Activated CD8-positive, alpha-beta memory T cell treated with anti-CD3 and anti-CD28 coated beads, Interleukin-2, amount 10 ng/mL, durations not matched to agents 7 days and 5 days (primary cell): ENCODE results near the gene ZFYVE26. TPM values are rescaled to one million over a fixed set of nuclear protein-coding genes. Genes with fewer than 3 reads are reported as not detected.

ENCODE experiments used
- ATAC-seq: fragments of 150-1000 bp; cut with Tn5 transposase; one replicate; pipeline ENCODE4 v1.10.0; 2021; ENCODE audit warnings: moderate library complexity
- CTCF ChIA-PET: fragments of 350-600 bp; sonication (Branson Sonifier 250); formaldehyde crosslinking; loops from one replicate; lab custom pipeline; 2021; ENCODE audit warnings: antibody characterized with exemption; lab: Charles Lee
- DNase-seq: peaks from one replicate; pipeline ENCODE4 v3.0.0-alpha.2; 2020
- H3K27ac Mint-ChIP-seq: one replicate; pipeline ENCODE4 v1.8.0; 2021; ENCODE audit warnings: mild to moderate bottlenecking, mixed read lengths
- H3K27me3 Mint-ChIP-seq: one replicate; pipeline ENCODE4 v1.8.0; 2021; ENCODE audit warnings: mixed read lengths
- H3K36me3 Mint-ChIP-seq: one replicate; pipeline ENCODE4 v1.8.0; 2021; ENCODE audit warnings: mild to moderate bottlenecking, mixed read lengths
- H3K4me1 Mint-ChIP-seq: one replicate; pipeline ENCODE4 v1.8.0; 2021; ENCODE audit warnings: mixed read lengths
- H3K4me3 Mint-ChIP-seq: one replicate; pipeline ENCODE4 v1.8.0; 2021; ENCODE audit warnings: mild to moderate bottlenecking, moderate library complexity, mixed read lengths
- H3K9me3 Mint-ChIP-seq: one replicate; pipeline ENCODE4 v1.8.0; 2022; ENCODE audit warnings: low read depth, mixed read lengths
- total RNA-seq, 2 experiments: library from RNA; stranded (reverse); gene quantifications; one replicate each; pipeline ENCODE4 v1.2.3, GENCODE V29; 2021

ZFYVE26 gene
- total RNA-seq, 2 experiments from 2014 or later = 25.3 to 27.0 TPM

- Mint-ChIP-seq H3K36me3 (peaks cover 14% of the 10 kb centered on the region), H3K4me1 (peaks cover 4% of the 10 kb centered on the region), H3K27me3 (no peaks in the 10 kb centered on the region), H3K4me3 (no peak overlapping the region), H3K9me3 (no peaks in the 10 kb centered on the region), H3K27ac (no peak overlapping the region)
- no peak for DNase-seq
- ATAC-seq = no peak
- CTCF ChIA-PET = no interaction called here
These were observed 54.3 kb downstream of the ZFYVE26 start for GRCh38 chr14:67762051-67762450.

DNA sequence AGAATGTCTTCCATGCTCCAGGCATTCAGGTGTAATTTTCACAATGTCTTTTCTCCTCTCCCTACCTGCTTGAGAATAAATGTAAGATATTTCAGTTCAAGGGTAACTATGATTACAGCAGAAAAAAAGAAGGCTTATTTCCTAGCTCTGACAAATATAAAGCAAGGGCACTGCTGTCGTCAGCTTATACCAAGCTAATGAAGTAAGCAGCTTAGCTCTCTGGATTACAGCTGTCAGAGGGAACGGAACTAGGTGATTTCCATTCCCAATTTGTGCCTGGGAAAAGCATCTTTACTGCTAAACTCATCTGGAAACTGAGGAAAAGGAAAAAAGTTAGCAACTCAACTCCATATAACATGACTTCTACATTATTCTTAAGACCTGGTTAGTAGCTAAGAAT is 56.5 kb downstream of the ZFYVE26 start:
- Mint-ChIP-seq H3K4me3 (no peak overlapping the region), H3K9me3 (no peaks in the 10 kb centered on the region), H3K4me1 (peaks cover 4% of the 10 kb centered on the region), H3K36me3 (peaks cover 18% of the 10 kb centered on the region), H3K27ac (no peak overlapping the region), H3K27me3 (no peaks in the 10 kb centered on the region)
- DNase-seq (no peak), ATAC-seq (no peak)
- CTCF ChIA-PET = interaction anchor here (1.5 kb wide), 1 partner anchor 12 kb away, joined by 4 read pairs; no protein-coding TSS in a partner anchor

DNA sequence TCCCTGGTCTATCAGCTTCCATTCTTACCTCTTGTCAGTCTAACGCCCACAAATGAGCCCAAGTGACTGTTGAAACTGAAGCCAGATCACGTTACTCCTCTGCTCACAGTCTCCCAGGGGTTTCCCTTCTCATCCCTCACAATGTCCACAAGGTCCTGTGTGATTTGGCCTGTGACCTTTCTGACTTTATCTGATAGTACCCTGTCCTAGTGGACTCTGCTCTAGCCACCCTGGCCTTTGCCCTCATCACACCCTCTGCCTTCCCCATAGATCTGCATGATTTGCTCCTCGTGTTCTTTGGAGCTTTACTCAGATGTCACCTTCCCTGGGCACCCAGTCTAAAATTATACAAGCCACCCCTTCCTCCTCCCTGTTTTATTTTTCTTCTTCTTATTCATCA is 59.2 kb downstream of the ZFYVE26 start:
- H3K9me3 Mint-ChIP-seq = no peaks in the 10 kb centered on the region
- no peak overlapping the region for H3K4me3 Mint-ChIP-seq
- H3K27me3 Mint-ChIP-seq = no peaks in the 10 kb centered on the region
- H3K27ac Mint-ChIP-seq = no peak overlapping the region
- peaks cover 24% of the 10 kb centered on the region for H3K36me3 Mint-ChIP-seq
- DNase-seq = no peak
- no peaks in the 10 kb centered on the region for H3K4me1 Mint-ChIP-seq
- no peak for ATAC-seq
- CTCF ChIA-PET = no interaction called here

GRCh38 chr14:67756496-67756895 is 59.9 kb downstream of the ZFYVE26 start:
- no peaks in the 10 kb centered on the region for H3K4me1 Mint-ChIP-seq
- no peaks in the 10 kb centered on the region for H3K27me3 Mint-ChIP-seq
- no peak overlapping the region for H3K4me3 Mint-ChIP-seq
- H3K36me3 Mint-ChIP-seq = peaks cover 28% of the 10 kb centered on the region
- ATAC-seq = no peak
- DNase-seq = no peak
- no peak overlapping the region for H3K27ac Mint-ChIP-seq
- CTCF ChIA-PET = no interaction called here
- H3K9me3 Mint-ChIP-seq = no peaks in the 10 kb centered on the region

DNA sequence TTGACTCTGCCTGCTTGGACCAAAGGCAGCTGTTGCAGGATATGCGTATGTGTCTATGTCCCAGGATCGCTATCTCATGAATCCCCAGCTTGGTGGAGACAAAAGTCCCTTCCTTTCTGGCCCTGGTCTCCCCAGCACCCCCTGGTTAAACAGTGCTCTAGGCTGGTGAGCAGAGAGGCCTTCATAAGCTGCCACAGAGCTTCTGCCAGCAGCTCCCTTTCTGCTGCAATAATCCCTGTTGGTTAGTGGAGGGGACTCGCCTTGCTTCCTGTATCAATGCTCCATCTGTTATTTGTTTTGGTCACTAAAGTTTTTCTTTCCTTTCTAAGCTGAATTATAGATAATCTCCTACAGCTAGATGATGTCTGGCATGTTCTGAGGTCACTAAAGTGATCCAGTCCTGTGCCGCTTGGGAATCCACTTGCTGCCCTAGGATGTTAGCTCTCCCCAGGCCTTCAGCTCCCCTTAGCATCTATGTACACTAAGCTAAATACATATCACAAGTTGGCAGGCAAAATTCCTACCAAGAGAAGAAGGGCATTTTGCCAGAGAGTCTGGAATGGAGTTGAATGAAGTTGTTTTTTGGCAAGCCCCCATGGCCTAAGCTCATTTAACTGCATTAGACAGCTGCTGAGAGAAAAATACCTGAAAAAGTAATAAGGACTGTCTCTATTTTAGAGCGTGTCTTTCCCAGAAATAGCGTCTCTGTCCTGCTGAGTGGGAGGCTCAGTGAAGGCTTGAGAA is 66.9 kb downstream of the ZFYVE26 start:
- Mint-ChIP-seq H3K4me1 (peaks cover 10% of the 10 kb centered on the region), H3K36me3 (peaks cover 33% of the 10 kb centered on the region), H3K9me3 (no peaks in the 10 kb centered on the region), H3K4me3 (no peak overlapping the region), H3K27ac (no peak overlapping the region), H3K27me3 (no peaks in the 10 kb centered on the region)
- DNase-seq (no peak), ATAC-seq (no peak)
- CTCF ChIA-PET = interaction anchor here (0.9 kb wide), 1 partner anchor 329 kb away, joined by 3 read pairs; no protein-coding TSS in a partner anchor

DNA sequence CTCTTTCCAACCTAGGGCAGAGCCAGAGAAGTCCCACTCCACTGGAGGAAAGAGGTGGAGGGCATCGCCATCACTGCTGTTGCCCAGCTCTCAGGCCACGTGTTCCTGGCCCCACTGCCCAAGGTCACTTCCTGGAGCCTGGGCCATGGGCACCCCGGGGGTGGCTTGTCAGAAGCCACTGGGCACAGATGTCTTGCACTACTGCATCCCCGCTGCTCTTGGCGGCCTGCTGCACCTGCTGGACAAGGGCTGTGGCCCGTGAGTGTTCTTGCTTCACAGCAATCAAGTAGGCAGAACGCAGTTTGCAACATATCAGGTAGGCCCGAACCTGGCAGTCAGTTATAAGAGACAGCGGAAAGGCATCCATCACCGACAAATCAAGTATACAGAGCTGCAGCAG is 68.1 kb downstream of the ZFYVE26 start:
- no peak overlapping the region for H3K4me3 Mint-ChIP-seq
- H3K27me3 Mint-ChIP-seq = no peaks in the 10 kb centered on the region
- peaks cover 28% of the 10 kb centered on the region for H3K36me3 Mint-ChIP-seq
- CTCF ChIA-PET = interaction anchor here (1.4 kb wide), 1 partner anchor 12 kb away, joined by 4 read pairs; no protein-coding TSS in a partner anchor
- DNase-seq = no peak
- peaks cover 10% of the 10 kb centered on the region for H3K4me1 Mint-ChIP-seq
- ATAC-seq = no peak
- no peaks in the 10 kb centered on the region for H3K9me3 Mint-ChIP-seq
- H3K27ac Mint-ChIP-seq = no peak overlapping the region

DNA sequence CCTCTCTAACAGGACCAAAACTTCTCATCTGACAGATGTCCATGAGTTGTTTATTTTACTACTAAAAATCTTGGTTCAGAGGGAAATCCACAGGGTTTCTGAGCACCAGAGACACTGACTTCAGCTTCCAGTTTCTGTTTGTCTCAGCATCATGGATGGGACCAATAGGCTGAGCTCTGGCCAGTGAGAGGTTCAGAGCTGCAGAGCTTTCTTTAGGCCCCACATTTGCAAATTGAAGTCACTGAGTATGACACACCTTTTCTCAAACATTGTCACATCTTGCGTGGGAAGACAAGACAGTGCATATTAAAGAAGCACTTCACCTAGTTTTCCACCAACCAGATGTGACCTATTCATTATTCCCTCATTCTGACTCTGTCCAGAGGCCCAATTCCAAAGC is 69.5 kb downstream of the ZFYVE26 start:
- H3K27ac Mint-ChIP-seq = no peak overlapping the region
- CTCF ChIA-PET = interaction anchor here (1.4 kb wide), 1 partner anchor 13 kb away, joined by 4 read pairs; no protein-coding TSS in a partner anchor
- DNase-seq = no peak
- no peaks in the 10 kb centered on the region for H3K9me3 Mint-ChIP-seq
- H3K36me3 Mint-ChIP-seq = peaks cover 22% of the 10 kb centered on the region
- ATAC-seq = peak; percentile 53
- no peaks in the 10 kb centered on the region for H3K27me3 Mint-ChIP-seq
- no peak overlapping the region for H3K4me3 Mint-ChIP-seq
- peaks cover 10% of the 10 kb centered on the region for H3K4me1 Mint-ChIP-seq

- H3K27me3 Mint-ChIP-seq = no peaks in the 10 kb centered on the region
These were observed 72.3 kb downstream of the ZFYVE26 start for GRCh38 chr14:67744046-67744445.

DNA sequence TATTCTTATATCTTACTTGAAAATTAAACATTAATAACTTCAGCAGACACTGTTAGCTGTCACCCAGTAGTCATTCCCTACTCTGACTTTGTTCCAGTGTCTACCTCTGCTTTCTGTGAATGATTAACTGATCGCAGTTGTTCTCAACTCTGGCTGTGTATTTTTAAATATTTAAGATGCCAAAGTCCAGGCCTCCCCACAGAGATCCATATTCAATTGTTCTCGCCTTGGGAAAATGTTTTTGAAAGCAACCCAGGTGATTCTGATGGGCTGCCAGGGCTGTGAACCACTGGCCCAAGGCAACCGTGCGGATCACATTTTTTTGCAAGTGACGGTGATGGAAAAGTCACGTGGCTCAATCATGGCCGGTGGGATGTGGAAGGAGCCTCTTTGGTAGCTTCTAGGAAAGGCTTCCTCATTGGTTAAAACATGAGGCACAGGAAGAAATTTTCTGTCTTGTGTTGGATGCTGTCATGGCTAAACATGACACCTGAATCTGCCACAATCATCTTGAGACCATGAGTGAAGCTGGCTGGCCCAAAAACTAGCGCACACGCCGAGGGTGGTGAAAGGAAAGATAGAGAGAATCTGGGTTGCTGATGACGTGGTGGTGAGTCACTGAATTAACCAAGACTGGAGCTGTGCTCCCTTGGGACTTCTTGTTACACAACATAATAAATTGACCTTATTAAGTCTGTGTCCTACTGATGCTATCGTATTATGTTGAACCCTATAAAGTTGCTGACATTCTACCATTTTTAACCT is 77.5 kb downstream of the ZFYVE26 start:
- Mint-ChIP-seq H3K36me3 (no peaks in the 10 kb centered on the region), H3K27me3 (peaks cover 4% of the 10 kb centered on the region), H3K4me3 (no peak overlapping the region), H3K4me1 (no peaks in the 10 kb centered on the region), H3K9me3 (no peaks in the 10 kb centered on the region), H3K27ac (no peak overlapping the region)
- ATAC-seq = no peak
- no peak for DNase-seq
- CTCF ChIA-PET = no interaction called here

More at GRCh38 chr14:67744046-67744445, 72.3 kb downstream of the ZFYVE26 start:
- ATAC-seq = no peak
- no peak overlapping the region for H3K27ac Mint-ChIP-seq
- CTCF ChIA-PET = no interaction called here
- H3K9me3 Mint-ChIP-seq = no peaks in the 10 kb centered on the region
- DNase-seq = no peak
- peaks cover 12% of the 10 kb centered on the region for H3K36me3 Mint-ChIP-seq
- H3K4me1 Mint-ChIP-seq = peaks cover 10% of the 10 kb centered on the region
- no peak overlapping the region for H3K4me3 Mint-ChIP-seq

GRCh38 chr14:67736771-67737170 is 79.6 kb downstream of the ZFYVE26 start:
- DNase-seq = no peak
- CTCF ChIA-PET = no interaction called here
- Mint-ChIP-seq H3K36me3 (no peaks in the 10 kb centered on the region), H3K9me3 (no peaks in the 10 kb centered on the region), H3K27ac (no peak overlapping the region), H3K27me3 (peaks cover 4% of the 10 kb centered on the region), H3K4me1 (no peaks in the 10 kb centered on the region), H3K4me3 (no peak overlapping the region)
- no peak for ATAC-seq

- Mint-ChIP-seq H3K9me3 (no peaks in the 10 kb centered on the region), H3K36me3 (no peaks in the 10 kb centered on the region), H3K4me1 (no peaks in the 10 kb centered on the region), H3K27ac (no peak overlapping the region), H3K27me3 (peaks cover 4% of the 10 kb centered on the region), H3K4me3 (no peak overlapping the region)
- DNase-seq (no peak), ATAC-seq (no peak)
- CTCF ChIA-PET = no interaction called here
These were observed 80.8 kb downstream of the ZFYVE26 start for GRCh38 chr14:67735336-67736147.

DNA sequence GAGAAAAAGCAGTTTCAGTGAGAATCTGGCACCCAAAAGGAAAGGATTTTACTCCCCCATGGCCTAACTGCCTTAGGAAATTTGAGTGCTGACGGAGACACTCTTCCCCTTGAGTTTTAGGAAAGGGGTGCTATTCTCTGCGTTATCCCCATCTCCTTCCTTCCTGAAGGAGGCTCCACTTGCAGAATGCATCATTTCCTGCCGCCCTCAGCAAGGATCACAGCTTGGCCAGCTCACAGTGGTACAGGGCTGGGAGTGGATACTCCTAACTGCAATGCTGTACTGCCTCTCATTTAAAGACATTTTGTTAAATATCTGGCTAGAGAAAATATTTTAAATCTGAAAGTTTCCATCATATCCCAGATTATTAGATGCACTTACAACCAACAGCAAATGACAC is 81.7 kb downstream of the ZFYVE26 start:
- H3K27ac Mint-ChIP-seq = no peak overlapping the region
- ATAC-seq = no peak
- H3K36me3 Mint-ChIP-seq = no peaks in the 10 kb centered on the region
- no peaks in the 10 kb centered on the region for H3K4me1 Mint-ChIP-seq
- H3K27me3 Mint-ChIP-seq = peaks cover 4% of the 10 kb centered on the region
- no peaks in the 10 kb centered on the region for H3K9me3 Mint-ChIP-seq
- no peak for DNase-seq
- H3K4me3 Mint-ChIP-seq = no peak overlapping the region
- CTCF ChIA-PET = no interaction called here

- no peak overlapping the region for H3K4me3 Mint-ChIP-seq
- H3K4me1 Mint-ChIP-seq = no peaks in the 10 kb centered on the region
- DNase-seq (no peak), ATAC-seq (no peak)
- H3K9me3 Mint-ChIP-seq = no peaks in the 10 kb centered on the region
- no peak overlapping the region for H3K27ac Mint-ChIP-seq
- peaks cover 4% of the 10 kb centered on the region for H3K27me3 Mint-ChIP-seq
- no peaks in the 10 kb centered on the region for H3K36me3 Mint-ChIP-seq
- CTCF ChIA-PET = no interaction called here
These were observed 82.8 kb downstream of the ZFYVE26 start for GRCh38 chr14:67733616-67734015.
